GM12801 (cell line): ENCODE results near the gene NDUFS7.

Experiments
- CTCF ChIP-seq: IDR thresholded peaks from one replicate; pipeline ENCODE4 v1.5.1; 2011; ENCODE audit warnings: control low read depth; ENCODE audit not compliant: insufficient read length; ENCODE audit errors: extremely low read depth

The NDUFS7 gene

GRCh38 chr19:1433119-1434039, 49.7 kb downstream of the NDUFS7 start:
- TF ChIP-seq CTCF = no peak

- no peak for TF ChIP-seq CTCF
These were observed 50.3 kb downstream of the NDUFS7 start for GRCh38 chr19:1434040-1434366.

- TF ChIP-seq CTCF = no peak
These were observed 50.9 kb downstream of the NDUFS7 start for GRCh38 chr19:1434577-1435060.

- no peak for TF ChIP-seq CTCF
These were observed 51.8 kb downstream of the NDUFS7 start for GRCh38 chr19:1435378-1435989.

- TF ChIP-seq CTCF = no peak
These were observed 53.9 kb downstream of the NDUFS7 start for GRCh38 chr19:1437609-1438008.

- TF ChIP-seq CTCF = no peak
These were observed 54.6 kb downstream of the NDUFS7 start, which contains the start of gene RPS15 for GRCh38 chr19:1438035-1438932. TSS of gene RPS15 (plus strand) at chr19:1438396. CDS start at chr19:1438426, 30 bp downstream.

GRCh38 chr19:1438933-1439354, 55.2 kb downstream of the NDUFS7 start:
- no peak for TF ChIP-seq CTCF
